ENCODE measurements around the gene ETS1.

- TF ChIP-seq CTCF (IDR thresholded peaks at IDR 0.05) (no peak), POLR2A (IDR thresholded peaks at IDR 0.05) (no peak)
Observed at GRCh38 chr11:128505449-128506065, 81.8 kb downstream of the ETS1 start.

Measured in heart left ventricle (tissue), 13 donors.